K562 (cell line): ENCODE results near the gene SYNE2. TPM values are rescaled to one million over a fixed set of nuclear protein-coding genes. Genes with fewer than 3 reads are reported as not detected.

Experiments
- ATF3 ChIP-seq, 2 experiments: fragments of 450-650 bp in 1 of 2; sonication (generic) in 1 of 2; formaldehyde crosslinking in 1 of 2; IDR thresholded peaks in 1 of 2; conservative IDR thresholded peaks in 1 of 2; 2 replicates each; pipeline versions ENCODE4 v1.6.1 to v1.8.1; 2016 to 2023; ENCODE audit warnings: mild to moderate bottlenecking in 2 of 2, moderate library complexity in 2 of 2, inconsistent platforms in 1 of 2, missing genetic modification reagents in 1 of 2
- CC2D1A ChIP-seq: fragments of 450-650 bp; IDR thresholded peaks from 2 replicates; pipeline ENCODE4 v1.6.1; 2017; ENCODE audit warnings: mild to moderate bottlenecking
- CEBPG ChIP-seq, 3 experiments: fragments of 200-800 bp in 1 of 3; sonication (Bioruptor generic) in 1 of 3; sonication (generic) in 1 of 3; formaldehyde crosslinking in 1 of 3; IDR thresholded peaks in 2 of 3; conservative IDR thresholded peaks in 1 of 3; 2 replicates each; pipeline versions ENCODE4 v1.6.1 to v1.8.0; 2016 to 2022; ENCODE audit warnings: missing compliant biosample characterization in 2 of 3, missing genetic modification characterization in 2 of 3, mild to moderate bottlenecking in 1 of 3, missing genetic modification reagents in 1 of 3
- CSDE1 ChIP-seq, 2 experiments: fragments of 450-650 bp; IDR thresholded peaks; 2 replicates each; pipeline ENCODE4 v1.6.1; 2016; ENCODE audit warnings: mild to moderate bottlenecking in 1 of 2
- CXXC5 ChIP-seq: fragments of 250-450 bp; sonication (Bioruptor Pico); IDR thresholded peaks from 2 replicates; pipeline ENCODE4 v1.8.0; 2022; ENCODE audit warnings: inconsistent platforms, mild to moderate bottlenecking, moderate library complexity
- EHMT2 ChIP-seq: fragments of 450-650 bp; IDR thresholded peaks from 2 replicates; pipeline ENCODE4 v1.6.1; 2018; ENCODE audit warnings: antibody characterized with exemption
- FUS ChIP-seq: fragments of 200-400 bp; formaldehyde crosslinking; optimal IDR thresholded peaks from 2 replicates; pipeline ENCODE3; 2017; ENCODE audit warnings: low read depth, low read length
- GABPA ChIP-seq: fragments of 200-800 bp; sonication (Bioruptor generic); conservative IDR thresholded peaks from 2 replicates; pipeline ENCODE4 v1.6.1; 2016; ENCODE audit warnings: low read depth, missing genetic modification characterization, missing compliant biosample characterization
- GABPB1 ChIP-seq: sonication (generic); formaldehyde crosslinking; IDR thresholded peaks from 2 replicates; pipeline ENCODE4 v1.8.0; 2022; ENCODE audit warnings: mild to moderate bottlenecking, missing genetic modification reagents
- HSF4 ChIP-seq: fragments of 250-450 bp; sonication (Bioruptor Pico); IDR thresholded peaks from 2 replicates; pipeline ENCODE4 v2.1.2; 2022; ENCODE audit warnings: mild to moderate bottlenecking, moderate library complexity, borderline replicate concordance
- KLF6 ChIP-seq: fragments of 250-450 bp; sonication (Bioruptor Pico); IDR thresholded peaks from 2 replicates; pipeline ENCODE4 v1.4.0; 2020; ENCODE audit warnings: mild to moderate bottlenecking, moderate library complexity, borderline replicate concordance
- RB1 ChIP-seq: fragments of 450-650 bp; IDR thresholded peaks from 2 replicates; pipeline ENCODE4 v1.6.1; 2017; ENCODE audit warnings: low read depth, mild to moderate bottlenecking
- SIN3B ChIP-seq: fragments of 450-650 bp; IDR thresholded peaks from 2 replicates; pipeline ENCODE4 v1.6.1; 2017; ENCODE audit warnings: low read depth, mild to moderate bottlenecking, moderate library complexity
- TCF7 ChIP-seq: sonication (generic); IDR thresholded peaks from 2 replicates; pipeline ENCODE4 v1.6.1; 2016; ENCODE audit warnings: antibody characterized with exemption, borderline replicate concordance
- ZNF354B ChIP-seq: fragments of 250-450 bp; sonication (Bioruptor Pico); IDR thresholded peaks from 2 replicates; pipeline ENCODE4 v1.4.0; 2020
- ZNF589 ChIP-seq: fragments of 200-800 bp; sonication (Bioruptor generic); IDR thresholded peaks from 2 replicates; pipeline ENCODE4 v1.6.1; 2016; ENCODE audit warnings: low read depth, missing genetic modification characterization, missing compliant biosample characterization
- ZNF696 ChIP-seq: fragments of 250-450 bp; sonication (Bioruptor Pico); conservative IDR thresholded peaks from 2 replicates; pipeline ENCODE4 v1.4.0; 2020; ENCODE audit warnings: mild to moderate bottlenecking, moderate library complexity
- polyA plus RNA-seq, 8 experiments: library from polyadenylated mRNA; depleted of rRNA in 4 of 8; stranded (reverse) in 5 of 8; unstranded in 3 of 8; fragments of >200 nt; fragmentation: Nextera tagmentation in 2 of 8; fragmentation: Illumina TruSeq in 1 of 8; extraction: Ambion mirVana in 2 of 8; extraction: Trizol in 1 of 8; gene quantifications; 2 replicates each; pipeline versions ENCODE4 v1.2.1 to v1.2.3, GENCODE V29; 2011 to 2014; ENCODE audit warnings: inconsistent platforms in 1 of 8, missing spikeins in 1 of 8
- total RNA-seq, 7 experiments: library from RNA; depleted of rRNA in 6 of 7; stranded (reverse); fragments of >200 nt in 6 of 7; fragmentation: Illumina TruSeq in 2 of 7; extraction: Trizol in 2 of 7; gene quantifications; 2 replicates each; pipeline versions ENCODE4 v1.2.1 to v1.2.3, GENCODE V29; 2011 to 2021; ENCODE audit warnings: low replicate concordance in 1 of 7
- TF ChIP-seq, protein P1 (sequence below): fragments of 250-450 bp; sonication (Bioruptor Pico); IDR thresholded peaks from 2 replicates; pipeline ENCODE4 v1.4.0; 2020; ENCODE audit warnings: mild to moderate bottlenecking, moderate library complexity
- TF ChIP-seq, protein P2 (sequence below), 3 experiments: fragments of 200-800 bp in 1 of 3; fragments of 250-450 bp in 1 of 3; fragments of 450-650 bp in 1 of 3; sonication (Bioruptor Pico) in 1 of 3; sonication (Bioruptor generic) in 1 of 3; formaldehyde crosslinking in 1 of 3; IDR thresholded peaks; 2 replicates each; pipeline versions ENCODE4 v1.6.1 to v1.8.0; 2016 to 2022; ENCODE audit warnings: mild to moderate bottlenecking in 2 of 3, missing genetic modification characterization in 2 of 3, missing compliant biosample characterization in 1 of 3, moderate library complexity in 1 of 3
- TF ChIP-seq, protein P3 (sequence below): fragments of 250-450 bp; sonication (Bioruptor Pico); IDR thresholded peaks from 2 replicates; pipeline ENCODE4 v1.4.0; 2020; ENCODE audit warnings: mild to moderate bottlenecking

SYNE2 gene
- total and polyA plus RNA-seq, 9 of the 15 experiments (the other 6 are each of a cell fraction or from before 2014, with no cell fraction given): 0.06 to 0.53 (median 0.11) TPM

DNA sequence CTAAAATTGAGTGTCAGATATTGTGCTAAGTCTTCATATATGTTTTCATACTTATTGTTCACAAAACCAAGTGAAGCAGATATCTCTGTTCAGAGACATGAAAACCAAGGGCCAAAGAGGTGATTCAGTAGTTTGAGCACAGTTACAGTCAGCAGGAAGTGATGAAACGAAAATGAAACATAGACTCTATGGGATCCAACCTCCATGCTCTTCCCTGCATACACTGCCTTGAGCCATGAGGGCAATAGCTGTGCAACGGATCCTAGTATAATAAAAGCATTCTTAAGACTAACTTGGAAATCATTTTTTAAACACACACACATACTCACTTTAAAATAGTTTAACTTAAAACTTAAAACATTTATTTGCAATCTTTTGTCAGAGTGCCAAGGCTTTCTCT is 413.4 kb downstream of the SYNE2 start (continued):
- no peak for TF ChIP-seq CSDE1 (IDR thresholded peaks at IDR 0.05)
- TF ChIP-seq TCF7: no peak
- TF ChIP-seq ATF3 (IDR thresholded peaks at IDR 0.05): peak; percentile 51; the same call in 1 of the 2 replicates
- no peak for TF ChIP-seq ATF3 (CRISPR knock-in tag; conservative IDR thresholded peaks at IDR 0.05)
- no peak for TF ChIP-seq ZNF354B (CRISPR knock-in tag)
- no peak for TF ChIP-seq RB1
- TF ChIP-seq, protein P1, sequence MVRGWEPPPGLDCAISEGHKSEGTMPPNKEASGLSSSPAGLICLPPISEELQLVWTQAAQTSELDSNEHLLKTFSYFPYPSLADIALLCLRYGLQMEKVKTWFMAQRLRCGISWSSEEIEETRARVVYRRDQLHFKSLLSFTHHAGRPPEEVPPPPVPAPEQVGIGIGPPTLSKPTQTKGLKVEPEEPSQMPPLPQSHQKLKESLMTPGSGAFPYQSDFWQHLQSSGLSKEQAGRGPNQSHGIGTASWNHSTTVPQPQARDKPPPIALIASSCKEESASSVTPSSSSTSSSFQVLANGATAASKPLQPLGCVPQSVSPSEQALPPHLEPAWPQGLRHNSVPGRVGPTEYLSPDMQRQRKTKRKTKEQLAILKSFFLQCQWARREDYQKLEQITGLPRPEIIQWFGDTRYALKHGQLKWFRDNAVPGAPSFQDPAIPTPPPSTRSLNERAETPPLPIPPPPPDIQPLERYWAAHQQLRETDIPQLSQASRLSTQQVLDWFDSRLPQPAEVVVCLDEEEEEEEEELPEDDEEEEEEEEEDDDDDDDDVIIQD (CRISPR knock-in tag): no peak
- TF ChIP-seq FUS: no peak
- TF ChIP-seq EHMT2: peak; percentile 56; the same call in 1 of the 2 replicates
- no peak for TF ChIP-seq KLF6 (CRISPR knock-in tag)
- TF ChIP-seq, protein P2, sequence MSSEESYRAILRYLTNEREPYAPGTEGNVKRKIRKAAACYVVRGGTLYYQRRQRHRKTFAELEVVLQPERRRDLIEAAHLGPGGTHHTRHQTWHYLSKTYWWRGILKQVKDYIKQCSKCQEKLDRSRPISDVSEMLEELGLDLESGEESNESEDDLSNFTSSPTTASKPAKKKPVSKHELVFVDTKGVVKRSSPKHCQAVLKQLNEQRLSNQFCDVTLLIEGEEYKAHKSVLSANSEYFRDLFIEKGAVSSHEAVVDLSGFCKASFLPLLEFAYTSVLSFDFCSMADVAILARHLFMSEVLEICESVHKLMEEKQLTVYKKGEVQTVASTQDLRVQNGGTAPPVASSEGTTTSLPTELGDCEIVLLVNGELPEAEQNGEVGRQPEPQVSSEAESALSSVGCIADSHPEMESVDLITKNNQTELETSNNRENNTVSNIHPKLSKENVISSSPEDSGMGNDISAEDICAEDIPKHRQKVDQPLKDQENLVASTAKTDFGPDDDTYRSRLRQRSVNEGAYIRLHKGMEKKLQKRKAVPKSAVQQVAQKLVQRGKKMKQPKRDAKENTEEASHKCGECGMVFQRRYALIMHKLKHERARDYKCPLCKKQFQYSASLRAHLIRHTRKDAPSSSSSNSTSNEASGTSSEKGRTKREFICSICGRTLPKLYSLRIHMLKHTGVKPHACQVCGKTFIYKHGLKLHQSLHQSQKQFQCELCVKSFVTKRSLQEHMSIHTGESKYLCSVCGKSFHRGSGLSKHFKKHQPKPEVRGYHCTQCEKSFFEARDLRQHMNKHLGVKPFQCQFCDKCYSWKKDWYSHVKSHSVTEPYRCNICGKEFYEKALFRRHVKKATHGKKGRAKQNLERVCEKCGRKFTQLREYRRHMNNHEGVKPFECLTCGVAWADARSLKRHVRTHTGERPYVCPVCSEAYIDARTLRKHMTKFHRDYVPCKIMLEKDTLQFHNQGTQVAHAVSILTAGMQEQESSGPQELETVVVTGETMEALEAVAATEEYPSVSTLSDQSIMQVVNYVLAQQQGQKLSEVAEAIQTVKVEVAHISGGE (CRISPR knock-in tag; IDR thresholded peaks at IDR 0.05): peak in 1 of 3 experiments; percentile 15; a peak in 1 of 6 replicates
- TF ChIP-seq SIN3B: no peak
- TF ChIP-seq GABPB1 (CRISPR knock-in tag): 0 out of 2 replicates have a peak, but pooled peaks have one; percentile 25
- no peak for TF ChIP-seq CC2D1A
- TF ChIP-seq GABPA (tag): peak; percentile 78
- peak; percentile 11; the same call in 1 of the 2 replicates for TF ChIP-seq CXXC5
- TF ChIP-seq, protein P3, sequence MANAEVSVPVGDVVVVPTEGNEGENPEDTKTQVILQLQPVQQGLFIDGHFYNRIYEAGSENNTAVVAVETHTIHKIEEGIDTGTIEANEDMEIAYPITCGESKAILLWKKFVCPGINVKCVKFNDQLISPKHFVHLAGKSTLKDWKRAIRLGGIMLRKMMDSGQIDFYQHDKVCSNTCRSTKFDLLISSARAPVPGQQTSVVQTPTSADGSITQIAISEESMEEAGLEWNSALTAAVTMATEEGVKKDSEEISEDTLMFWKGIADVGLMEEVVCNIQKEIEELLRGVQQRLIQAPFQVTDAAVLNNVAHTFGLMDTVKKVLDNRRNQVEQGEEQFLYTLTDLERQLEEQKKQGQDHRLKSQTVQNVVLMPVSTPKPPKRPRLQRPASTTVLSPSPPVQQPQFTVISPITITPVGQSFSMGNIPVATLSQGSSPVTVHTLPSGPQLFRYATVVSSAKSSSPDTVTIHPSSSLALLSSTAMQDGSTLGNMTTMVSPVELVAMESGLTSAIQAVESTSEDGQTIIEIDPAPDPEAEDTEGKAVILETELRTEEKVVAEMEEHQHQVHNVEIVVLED: no peak
- TF ChIP-seq ZNF589 (CRISPR knock-in tag): peak; percentile 44; the same call in 1 of the 2 replicates
- no peak for TF ChIP-seq ZNF696 (CRISPR knock-in tag)
- TF ChIP-seq HSF4 (CRISPR knock-in tag): no peak
- TF ChIP-seq CEBPG (CRISPR knock-in tag; IDR thresholded peaks at IDR 0.05): peak; percentile 56; the same call in 1 of the 2 replicates
- peak; percentile 11 to 80; a peak in 3 of 4 replicates for TF ChIP-seq CEBPG (tag; conservative IDR thresholded peaks at IDR 0.05 in 1 of 2, IDR thresholded peaks at IDR 0.05 in 1 of 2)
